Measurements from ENCODE around the gene KLK5. TPM values are rescaled to one million over a fixed set of nuclear protein-coding genes. Genes with fewer than 3 reads are reported as not detected.
A peak's percentile ranks its signal among the peaks of the same experiment; 100 is the strongest.

The KLK5 gene
- total RNA-seq, 1 experiment from 2014 or later, result not detected

DNA sequence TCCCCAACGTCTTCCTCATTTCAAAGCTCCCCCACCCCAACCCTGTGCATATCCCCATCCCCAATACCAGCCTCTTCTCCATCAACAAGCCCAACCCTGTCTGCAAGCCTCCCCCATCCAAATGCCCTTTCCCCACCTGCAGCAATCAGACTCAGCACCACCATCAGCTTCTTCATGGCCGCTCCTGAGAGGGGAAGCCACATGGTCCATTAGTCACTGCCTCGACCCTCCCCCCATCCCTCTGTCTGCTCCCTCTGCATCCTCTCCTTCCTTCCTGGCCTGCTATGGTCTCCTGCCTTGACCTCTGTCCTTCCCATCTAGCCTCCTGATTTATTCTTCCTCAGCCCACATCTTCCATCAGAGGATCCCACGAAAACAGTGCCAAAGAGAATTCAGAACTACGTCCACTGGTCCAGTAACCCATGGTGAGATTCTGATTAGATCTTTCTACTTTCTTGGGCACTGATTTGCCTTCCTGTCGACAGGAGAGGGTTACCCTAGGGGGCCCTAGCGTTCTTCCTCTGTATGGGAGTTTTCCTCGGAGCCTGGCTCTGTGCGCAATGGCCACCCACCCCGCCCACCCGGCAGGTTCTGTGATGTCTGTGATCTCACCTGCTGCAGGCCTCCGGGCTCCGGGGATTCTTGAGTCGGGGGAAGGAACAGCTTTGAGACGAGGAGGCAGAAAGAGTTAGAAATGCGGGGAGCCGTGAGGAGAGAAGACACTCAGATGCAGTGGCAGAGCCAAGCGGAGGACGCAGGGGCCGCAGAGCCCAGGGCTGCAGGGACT lies 15.3 kb upstream of the KLK5 start:
- peaks cover 3% of the 10 kb centered on the region; the same call in 1 of the 2 replicates for H3K4me1 ChIP-seq (ENCODE audit: insufficient read depth, low read length)
- H2BK120ac ChIP-seq (ENCODE audit: low read depth, low read length, poor library complexity, severe bottlenecking), result no peak overlapping the region
- H3K56ac ChIP-seq (ENCODE audit: insufficient read length, low read depth, low read length), result no peak overlapping the region
- WGBS (ENCODE audit: extremely low coverage, insufficient read length, low lambda C conversion rate), result 100% methylated on average over 1 of the region's 20 CpGs
- H3K9me3 Mint-ChIP-seq, result no peaks in the 10 kb centered on the region
- H3K23ac ChIP-seq (ENCODE audit: insufficient read length, low read depth, low read length), result no peak overlapping the region
- no peak overlapping the region for H3K14ac ChIP-seq (ENCODE audit: insufficient read depth, low read length)
- no peak overlapping the region for H2BK12ac ChIP-seq (ENCODE audit: insufficient read length, low read depth, low read length)
- H3T11ph ChIP-seq (ENCODE audit: low read length), result no peak overlapping the region
- no peak overlapping the region for H3K27ac ChIP-seq (ENCODE audit: insufficient read length, low read depth, low read length)
- H3K4me3 Mint-ChIP-seq, result no peak overlapping the region
- peaks cover 24% of the 10 kb centered on the region for H3K27me3 Mint-ChIP-seq (ENCODE audit: low read depth)
- no peak overlapping the region for H4K5ac ChIP-seq (ENCODE audit: insufficient read length, low read depth, low read length)
- no peak overlapping the region for H3K4me2 ChIP-seq (ENCODE audit: insufficient read depth, insufficient read length, low read length)
- no peaks in the 10 kb centered on the region for H3K36me3 Mint-ChIP-seq (ENCODE audit: insufficient read depth in 1 of 3, low read depth in 3 of 3)
- no peaks in the 10 kb centered on the region for H3K23me2 ChIP-seq (ENCODE audit: insufficient read length, low read depth, low read length, poor library complexity, severe bottlenecking)
- H2BK15ac ChIP-seq (ENCODE audit: low read depth, low read length), result no peak overlapping the region
- H2BK20ac ChIP-seq (ENCODE audit: low read depth, low read length, poor library complexity, severe bottlenecking), result no peak overlapping the region
- no peak overlapping the region for H3K4ac ChIP-seq (ENCODE audit: low read depth, low read length)
- no peak overlapping the region for H4K91ac ChIP-seq (ENCODE audit: insufficient read length, low read depth, low read length)
- TF ChIP-seq, protein P1, sequence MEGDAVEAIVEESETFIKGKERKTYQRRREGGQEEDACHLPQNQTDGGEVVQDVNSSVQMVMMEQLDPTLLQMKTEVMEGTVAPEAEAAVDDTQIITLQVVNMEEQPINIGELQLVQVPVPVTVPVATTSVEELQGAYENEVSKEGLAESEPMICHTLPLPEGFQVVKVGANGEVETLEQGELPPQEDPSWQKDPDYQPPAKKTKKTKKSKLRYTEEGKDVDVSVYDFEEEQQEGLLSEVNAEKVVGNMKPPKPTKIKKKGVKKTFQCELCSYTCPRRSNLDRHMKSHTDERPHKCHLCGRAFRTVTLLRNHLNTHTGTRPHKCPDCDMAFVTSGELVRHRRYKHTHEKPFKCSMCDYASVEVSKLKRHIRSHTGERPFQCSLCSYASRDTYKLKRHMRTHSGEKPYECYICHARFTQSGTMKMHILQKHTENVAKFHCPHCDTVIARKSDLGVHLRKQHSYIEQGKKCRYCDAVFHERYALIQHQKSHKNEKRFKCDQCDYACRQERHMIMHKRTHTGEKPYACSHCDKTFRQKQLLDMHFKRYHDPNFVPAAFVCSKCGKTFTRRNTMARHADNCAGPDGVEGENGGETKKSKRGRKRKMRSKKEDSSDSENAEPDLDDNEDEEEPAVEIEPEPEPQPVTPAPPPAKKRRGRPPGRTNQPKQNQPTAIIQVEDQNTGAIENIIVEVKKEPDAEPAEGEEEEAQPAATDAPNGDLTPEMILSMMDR (conservative IDR thresholded peaks at IDR 0.05), result no peak
- H3K79me2 ChIP-seq (ENCODE audit: insufficient read depth, low read length), result no peaks in the 10 kb centered on the region
- H3K9me3 ChIP-seq (ENCODE audit: control insufficient read depth, low read depth, low read length), result no peaks in the 10 kb centered on the region
- no peaks in the 10 kb centered on the region for H4K20me1 ChIP-seq (ENCODE audit: control insufficient read depth, insufficient read depth, insufficient read length)
- no peak overlapping the region for H3K18ac ChIP-seq (ENCODE audit: insufficient read length, low read depth, low read length)
- H3K27ac Mint-ChIP-seq, result no peak overlapping the region
- no peak overlapping the region for H3K9ac ChIP-seq (ENCODE audit: extremely low read depth, insufficient read length, low read length)
- H2AFZ ChIP-seq (ENCODE audit: low read length), result no peak overlapping the region
- H3K27me3 ChIP-seq (ENCODE audit: insufficient read depth, low read length), result no peaks in the 10 kb centered on the region
- no peak overlapping the region for H4K8ac ChIP-seq (replicated peaks; ENCODE audit: insufficient read length, low read depth, low read length)
- peaks cover 12 to 35% of the 10 kb centered on the region in 2 experiments for H3K4me1 Mint-ChIP-seq
- no peak overlapping the region for H2AK5ac ChIP-seq (ENCODE audit: insufficient read length, low read length)
- H3K79me1 ChIP-seq (ENCODE audit: insufficient read depth, low read depth, low read length, poor library complexity, severe bottlenecking), result no peaks in the 10 kb centered on the region
- peak; percentile 44 for DNase-seq
- H2BK5ac ChIP-seq (ENCODE audit: insufficient read length, low read length), result no peak overlapping the region

Measured in H9 (cell line).